Mesendoderm (in vitro differentiated cells): Measurements from ENCODE around the gene BCO1.

Source experiments
- DNase-seq: peaks from one replicate; pipeline ENCODE4 v3.0.0; 2013
- H2AK5ac ChIP-seq: 2 replicates; pipeline ENCODE4 v1.6.1; 2013; ENCODE audit warnings: low read length, inconsistent platforms
- H2BK120ac ChIP-seq: 2 replicates; pipeline ENCODE4 v1.6.1; 2013; ENCODE audit warnings: low read depth, mild to moderate bottlenecking, low read length, moderate library complexity, mixed read lengths
- H2BK15ac ChIP-seq: replicated peaks from 2 replicates; pipeline ENCODE4 v1.6.1; 2013; ENCODE audit warnings: low read depth, mild to moderate bottlenecking, moderate library complexity
- H2BK5ac ChIP-seq: 2 replicates; pipeline ENCODE4 v1.6.1; 2013; ENCODE audit warnings: low read length, inconsistent platforms
- H3K18ac ChIP-seq: 2 replicates; pipeline ENCODE4 v1.6.1; 2013; ENCODE audit warnings: mild to moderate bottlenecking, low read length, mixed read lengths
- H3K23ac ChIP-seq: one replicate; pipeline ENCODE4 v1.6.1; 2013; ENCODE audit warnings: low read length
- H3K27ac ChIP-seq: 2 replicates; pipeline ENCODE4 v1.5.1; 2013; ENCODE audit warnings: low read depth, mild to moderate bottlenecking, inconsistent platforms, low read length, moderate library complexity
- H3K27me3 ChIP-seq: 2 replicates; pipeline ENCODE4 v1.6.1; 2013; ENCODE audit warnings: low read length, control low read depth, mild to moderate bottlenecking, inconsistent platforms; ENCODE audit not compliant: insufficient read depth, poor library complexity
- H3K36me3 ChIP-seq: 2 replicates; pipeline ENCODE4 v1.6.1; 2013; ENCODE audit warnings: low read length, inconsistent platforms; ENCODE audit not compliant: control insufficient read depth, insufficient read depth
- H3K4ac ChIP-seq: one replicate; pipeline ENCODE4 v1.6.1; 2013; ENCODE audit warnings: low read depth, mild to moderate bottlenecking, low read length, moderate library complexity
- H3K4me1 ChIP-seq: 2 replicates; pipeline ENCODE4 v1.6.1; 2013; ENCODE audit warnings: low read depth, low read length, inconsistent platforms; ENCODE audit not compliant: control insufficient read depth
- H3K4me2 ChIP-seq: 2 replicates; pipeline ENCODE4 v1.6.1; 2013; ENCODE audit warnings: low read length
- H3K4me3 ChIP-seq: 2 replicates; pipeline ENCODE4 v1.5.1; 2013; ENCODE audit warnings: mild to moderate bottlenecking, low read length
- H3K56ac ChIP-seq: one replicate; pipeline ENCODE4 v1.6.1; 2013; ENCODE audit warnings: low read length
- H3K79me1 ChIP-seq: 2 replicates; pipeline ENCODE4 v1.6.1; 2013; ENCODE audit warnings: low read length, inconsistent platforms
- H3K79me2 ChIP-seq: 2 replicates; pipeline ENCODE4 v1.6.1; 2013; ENCODE audit warnings: mild to moderate bottlenecking, low read length; ENCODE audit not compliant: control insufficient read depth, insufficient read depth
- H3K9ac ChIP-seq: 2 replicates; pipeline ENCODE4 v1.6.1; 2013; ENCODE audit warnings: low read length, inconsistent platforms
- H4K5ac ChIP-seq: one replicate; pipeline ENCODE4 v1.6.1; 2013; ENCODE audit warnings: low read length
- H4K8ac ChIP-seq: one replicate; pipeline ENCODE4 v1.6.1; 2013; ENCODE audit warnings: low read depth, mild to moderate bottlenecking, control low read depth, low read length, moderate library complexity
- WGBS: extraction: QIAGEN DNeasy Blood & Tissue Kit; methylation state at CpG from one replicate; pipeline ENCODE4 v1.1.7; 2013; ENCODE audit warnings: low lambda C conversion rate, missing lambda C conversion rate; ENCODE audit not compliant: insufficient coverage; ENCODE audit errors: extremely low coverage; 5-methylcytosine and 5-hydroxymethylcytosine counted together

The BCO1 gene

DNA sequence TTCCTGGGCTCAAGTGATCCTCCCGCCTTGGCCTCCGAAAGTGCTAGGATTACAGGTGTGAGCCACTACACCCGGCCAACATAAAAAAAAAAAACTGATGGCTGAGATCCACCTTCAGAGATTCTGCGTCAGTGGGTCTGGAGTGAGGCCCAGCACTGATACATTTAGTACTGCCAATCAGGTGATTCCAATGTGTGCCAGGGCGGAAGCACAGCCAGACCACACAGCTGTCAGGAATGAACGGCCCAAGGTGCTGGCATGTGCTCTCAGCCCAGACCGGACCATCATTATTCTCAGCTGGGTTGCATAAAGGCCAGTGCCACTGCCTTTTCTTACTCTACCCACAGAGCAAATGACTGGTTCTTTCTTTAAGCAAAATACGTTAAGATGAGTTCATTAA, 1.2 kb upstream of the BCO1 start:
- Histone ChIP-seq H3K4me2 (no peak overlapping the region), H3K36me3 (no peaks in the 10 kb centered on the region), H4K8ac (no peak overlapping the region), H3K79me2 (no peaks in the 10 kb centered on the region), H2BK15ac (no peak overlapping the region), H3K4ac (no peak overlapping the region), H3K56ac (no peak overlapping the region), H2AK5ac (no peak overlapping the region), H3K4me1 (no peaks in the 10 kb centered on the region), H3K18ac (no peak overlapping the region), H4K5ac (no peak overlapping the region), H3K9ac (no peak overlapping the region), H3K27ac (no peak overlapping the region), H2BK5ac (no peak overlapping the region), H3K23ac (no peak overlapping the region), H3K27me3 (no peaks in the 10 kb centered on the region), H3K4me3 (no peak overlapping the region), H3K79me1 (no peaks in the 10 kb centered on the region), H2BK120ac (no peak overlapping the region)
- WGBS: no CpG with 5 or more reads among the region's 8 CpGs
- no peak for DNase-seq

DNA sequence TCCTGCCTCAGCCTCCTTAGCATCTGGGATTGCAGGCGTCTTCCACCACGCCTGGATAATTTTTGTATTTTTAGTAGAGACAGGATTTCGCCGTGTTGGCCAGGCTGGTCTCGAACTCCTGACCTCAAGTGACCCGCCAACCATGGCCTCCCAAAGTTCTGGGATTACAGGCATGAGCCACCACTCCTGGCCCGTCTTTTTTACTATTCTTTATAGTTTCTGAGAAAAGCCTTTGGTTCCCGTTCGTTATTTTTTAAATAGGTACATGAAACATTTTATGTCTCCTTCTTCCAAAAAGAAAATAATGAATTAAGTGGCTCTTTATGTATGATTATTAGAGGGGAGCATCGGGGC, 570 bp upstream of the BCO1 start:
- Histone ChIP-seq H3K4me2 (no peak overlapping the region), H3K56ac (no peak overlapping the region), H3K4me1 (no peaks in the 10 kb centered on the region), H4K8ac (no peak overlapping the region), H3K23ac (no peak overlapping the region), H2AK5ac (no peak overlapping the region), H3K79me2 (no peaks in the 10 kb centered on the region), H4K5ac (no peak overlapping the region), H3K36me3 (no peaks in the 10 kb centered on the region), H3K18ac (no peak overlapping the region), H2BK15ac (no peak overlapping the region), H3K9ac (no peak overlapping the region), H3K4ac (no peak overlapping the region), H3K79me1 (no peaks in the 10 kb centered on the region), H3K27ac (no peak overlapping the region), H3K27me3 (no peaks in the 10 kb centered on the region), H3K4me3 (no peak overlapping the region), H2BK5ac (no peak overlapping the region), H2BK120ac (no peak overlapping the region)
- no CpG with 5 or more reads among the region's 10 CpGs for WGBS
- DNase-seq: no peak

DNA sequence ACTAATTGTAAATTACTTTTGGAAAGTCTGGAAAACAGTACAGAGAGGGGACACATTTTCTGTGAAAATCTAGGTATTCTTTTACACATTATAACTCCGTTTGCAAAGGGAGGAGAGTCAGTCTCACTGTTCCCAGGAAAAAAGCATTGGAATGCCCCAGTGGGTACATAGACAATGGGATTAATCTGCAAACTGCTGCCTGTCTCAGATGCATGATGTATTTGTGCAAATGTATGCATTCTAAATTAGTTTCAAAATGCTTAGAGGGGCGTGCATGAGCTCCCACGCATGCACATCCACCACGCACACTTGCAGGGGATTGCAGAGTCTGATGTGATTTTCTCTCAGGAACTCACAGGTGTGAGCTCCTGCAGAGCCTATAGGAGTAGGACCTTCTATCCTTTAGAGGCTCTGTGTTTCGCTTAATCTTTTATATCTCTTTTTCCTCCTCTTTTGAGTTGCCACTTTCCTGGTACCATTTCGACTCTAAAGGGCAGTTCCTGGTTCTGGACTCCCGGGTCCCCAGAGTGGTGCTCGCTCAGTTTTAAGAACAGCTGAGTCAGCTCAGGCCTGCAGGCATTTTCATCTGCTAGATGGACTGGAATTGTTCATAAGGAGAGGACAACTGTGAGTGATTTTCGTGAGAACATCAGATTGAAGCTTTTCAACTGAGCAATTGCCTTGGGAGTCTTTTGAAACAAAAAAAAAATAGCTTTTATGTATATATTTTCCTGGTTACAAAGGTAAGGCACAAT, 1.1 kb downstream of the BCO1 start:
- Histone ChIP-seq H3K23ac (no peak overlapping the region), H2AK5ac (no peak overlapping the region), H3K4ac (no peak overlapping the region), H2BK5ac (no peak overlapping the region), H3K27ac (no peak overlapping the region), H3K79me2 (no peaks in the 10 kb centered on the region), H3K36me3 (no peaks in the 10 kb centered on the region), H4K8ac (no peak overlapping the region), H3K56ac (no peak overlapping the region), H3K79me1 (no peaks in the 10 kb centered on the region), H3K9ac (no peak overlapping the region), H3K4me3 (no peak overlapping the region), H3K27me3 (no peaks in the 10 kb centered on the region), H4K5ac (no peak overlapping the region), H3K4me1 (no peaks in the 10 kb centered on the region), H3K18ac (no peak overlapping the region), H2BK15ac (no peak overlapping the region), H3K4me2 (no peak overlapping the region), H2BK120ac (no peak overlapping the region)
- DNase-seq: no peak
- no CpG with 5 or more reads among the region's 9 CpGs for WGBS

DNA sequence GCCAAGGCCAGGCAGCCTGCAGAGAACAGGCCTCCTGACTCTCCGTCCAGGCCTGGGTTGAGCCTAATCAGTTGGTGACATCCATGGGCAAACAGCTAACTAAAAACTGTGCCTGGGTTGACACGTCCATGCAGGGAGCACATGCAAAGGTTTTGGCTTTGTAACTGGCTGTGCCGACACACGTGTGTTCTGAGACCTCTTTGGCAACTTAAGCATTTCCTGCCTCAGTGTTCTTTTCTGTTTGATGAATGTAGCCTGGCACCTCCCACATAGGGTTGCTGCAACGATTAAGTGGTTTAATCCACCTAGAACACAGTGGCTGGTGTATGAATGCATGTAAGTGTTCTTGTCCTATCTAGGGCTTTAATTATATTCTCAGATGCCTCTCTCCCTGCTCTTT, 3.2 kb downstream of the BCO1 start:
- Histone ChIP-seq H2BK15ac (no peak overlapping the region), H3K27ac (no peak overlapping the region), H3K36me3 (no peaks in the 10 kb centered on the region), H3K79me2 (no peaks in the 10 kb centered on the region), H3K27me3 (no peaks in the 10 kb centered on the region), H3K79me1 (no peaks in the 10 kb centered on the region), H3K4me1 (no peaks in the 10 kb centered on the region), H3K56ac (no peak overlapping the region), H2AK5ac (no peak overlapping the region), H4K8ac (no peak overlapping the region), H2BK120ac (no peak overlapping the region), H4K5ac (no peak overlapping the region), H3K9ac (no peak overlapping the region), H3K4me3 (no peak overlapping the region), H3K4me2 (no peak overlapping the region), H3K23ac (no peak overlapping the region), H3K18ac (no peak overlapping the region), H2BK5ac (no peak overlapping the region), H3K4ac (no peak overlapping the region)
- no peak for DNase-seq
- WGBS: no CpG with 5 or more reads among the region's 5 CpGs

DNA sequence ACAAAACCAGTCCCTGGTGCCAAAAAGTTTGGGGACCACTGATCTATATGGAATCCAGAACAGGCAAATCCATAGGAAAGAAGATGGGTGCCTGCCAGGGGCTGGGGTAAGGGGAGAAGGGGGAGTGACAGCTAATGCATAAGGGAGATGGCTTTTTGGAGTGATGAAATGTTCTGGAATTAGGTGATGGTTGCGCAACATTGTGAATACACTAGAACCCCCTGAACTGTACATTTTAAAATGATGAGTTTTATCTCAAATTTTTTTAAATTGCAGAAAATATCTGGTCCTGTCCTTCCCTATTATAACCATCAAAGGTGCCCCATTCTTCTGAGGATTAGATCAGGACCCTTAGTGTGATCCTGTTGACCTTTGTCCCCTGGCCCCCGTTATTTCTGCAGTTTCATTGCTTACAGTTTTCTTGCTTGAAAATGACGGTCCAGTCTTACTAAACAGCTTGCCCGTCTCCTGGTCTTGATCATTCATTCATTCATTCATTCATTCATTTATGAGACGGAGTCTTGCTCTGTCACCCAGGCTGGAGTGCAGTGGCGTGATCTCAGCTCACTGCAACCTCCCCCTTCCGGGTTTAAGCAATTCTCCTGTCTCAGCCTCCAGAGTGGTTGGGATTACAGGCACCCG, 4.6 kb downstream of the BCO1 start:
- Histone ChIP-seq H3K4ac (no peak overlapping the region), H3K56ac (no peak overlapping the region), H2BK15ac (no peak overlapping the region), H3K18ac (no peak overlapping the region), H3K4me3 (no peak overlapping the region), H3K36me3 (no peaks in the 10 kb centered on the region), H3K79me1 (no peaks in the 10 kb centered on the region), H3K4me1 (no peaks in the 10 kb centered on the region), H4K8ac (no peak overlapping the region), H3K23ac (no peak overlapping the region), H3K9ac (no peak overlapping the region), H3K27me3 (no peaks in the 10 kb centered on the region), H3K27ac (no peak overlapping the region), H2BK5ac (no peak overlapping the region), H2BK120ac (no peak overlapping the region), H2AK5ac (no peak overlapping the region), H3K79me2 (no peaks in the 10 kb centered on the region), H3K4me2 (no peak overlapping the region), H4K5ac (no peak overlapping the region)
- no CpG with 5 or more reads among the region's 8 CpGs for WGBS
- no peak for DNase-seq

DNA sequence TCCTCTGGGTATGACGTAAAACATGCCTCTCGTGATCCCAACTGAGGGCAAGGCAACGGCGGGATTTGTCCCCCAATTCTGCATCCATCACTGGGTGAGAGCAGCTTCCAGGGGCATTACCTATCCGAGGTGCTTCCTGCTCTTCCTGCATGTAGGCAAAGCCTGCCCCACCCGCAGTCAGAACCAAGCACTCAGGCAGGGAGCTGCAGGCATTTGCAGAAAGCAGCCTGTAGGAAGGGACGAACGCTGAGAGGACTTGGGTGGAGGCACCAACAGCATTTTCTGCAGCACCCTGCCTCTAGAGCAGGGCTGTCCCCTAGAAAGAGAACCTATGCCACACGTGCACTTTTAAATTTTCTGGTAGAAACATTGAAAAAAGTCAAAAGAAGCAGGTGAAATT, 5.5 kb downstream of the BCO1 start:
- H3K27me3 ChIP-seq: no peaks in the 10 kb centered on the region
- no peak overlapping the region for H3K4me2 ChIP-seq
- no peaks in the 10 kb centered on the region for H3K36me3 ChIP-seq
- H3K79me1 ChIP-seq: no peaks in the 10 kb centered on the region
- H3K79me2 ChIP-seq: no peaks in the 10 kb centered on the region
- H3K27ac ChIP-seq: no peak overlapping the region
- H3K56ac ChIP-seq: no peak overlapping the region
- H3K4ac ChIP-seq: no peak overlapping the region
- no peak overlapping the region for H3K9ac ChIP-seq
- H4K8ac ChIP-seq: no peak overlapping the region
- H4K5ac ChIP-seq: no peak overlapping the region
- no peak overlapping the region for H2BK15ac ChIP-seq
- no peak overlapping the region for H3K18ac ChIP-seq
- H2AK5ac ChIP-seq: no peak overlapping the region
- no peaks in the 10 kb centered on the region for H3K4me1 ChIP-seq
- no peak overlapping the region for H3K23ac ChIP-seq
- no peak overlapping the region for H3K4me3 ChIP-seq
- no CpG with 5 or more reads among the region's 9 CpGs for WGBS
- no peak for DNase-seq
- no peak overlapping the region for H2BK120ac ChIP-seq
- H2BK5ac ChIP-seq: no peak overlapping the region
